GM23338 (cell line): ENCODE data around the gene SDHAF1. TPM values are rescaled to one million over a fixed set of nuclear protein-coding genes. Genes with fewer than 3 reads are reported as not detected.

Experiments
- ATAC-seq: fragments of 200-7000 bp; cut with Tn5 transposase; 3 replicates; pipeline ENCODE4 v1.9.1; 2020
- DNase-seq: peaks from one replicate; pipeline ENCODE4 v3.0.0-alpha.2; 2015; ENCODE audit warnings: low spot score
- H2AFZ ChIP-seq: fragments of 200-600 bp; sonication (generic); 2 replicates; pipeline ENCODE4 v1.8.0; 2016; ENCODE audit warnings: antibody characterized with exemption, mild to moderate bottlenecking, moderate library complexity
- H3F3A ChIP-seq: fragments of 200-600 bp; sonication (generic); replicated peaks from 2 replicates; pipeline ENCODE4 v1.8.0; 2017; ENCODE audit warnings: antibody characterized with exemption, mixed run types, low read depth
- H3K27ac ChIP-seq: fragments of 200-600 bp; sonication (generic); 2 replicates; pipeline ENCODE4 v1.6.1; 2016; ENCODE audit warnings: low read depth
- H3K27me3 ChIP-seq: fragments of 200-600 bp; sonication (generic); 2 replicates; pipeline ENCODE4 v1.8.0; 2016; ENCODE audit warnings: mild to moderate bottlenecking, mixed run types, moderate library complexity; ENCODE audit not compliant: insufficient read depth
- H3K36me3 ChIP-seq: fragments of 200-600 bp; sonication (generic); 2 replicates; pipeline ENCODE4 v1.8.0; 2016; ENCODE audit warnings: mild to moderate bottlenecking; ENCODE audit not compliant: insufficient read depth
- H3K4me1 ChIP-seq: fragments of 200-600 bp; sonication (generic); 2 replicates; pipeline ENCODE4 v1.8.0; 2016; ENCODE audit warnings: mild to moderate bottlenecking, moderate library complexity; ENCODE audit not compliant: insufficient read depth
- H3K4me2 ChIP-seq: fragments of 200-600 bp; sonication (generic); 2 replicates; pipeline ENCODE4 v1.7.1; 2017; ENCODE audit warnings: mixed run types
- H3K4me3 ChIP-seq: fragments of 200-600 bp; sonication (generic); 2 replicates; pipeline ENCODE4 v1.6.1; 2016; ENCODE audit warnings: mixed run types
- H3K79me2 ChIP-seq: fragments of 200-600 bp; sonication (generic); replicated peaks from 2 replicates; pipeline ENCODE4 v1.8.0; 2017; ENCODE audit warnings: mild to moderate bottlenecking; ENCODE audit not compliant: insufficient read depth
- H3K9me2 ChIP-seq: fragments of 200-600 bp; sonication (generic); 2 replicates; pipeline ENCODE4 v1.8.0; 2017; ENCODE audit not compliant: insufficient read depth
- H4K20me1 ChIP-seq: fragments of 200-600 bp; sonication (generic); replicated peaks from 2 replicates; pipeline ENCODE4 v1.8.0; 2017; ENCODE audit warnings: mild to moderate bottlenecking; ENCODE audit not compliant: insufficient read depth
- H3K27ac Mint-ChIP-seq: 2 replicates; pipeline ENCODE4 v1.8.0; 2020; ENCODE audit warnings: inconsistent platforms, mild to moderate bottlenecking, moderate library complexity, mixed read lengths
- H3K27me3 Mint-ChIP-seq: 3 replicates; pipeline ENCODE4 v1.8.0; 2022; ENCODE audit warnings: low read depth, mild to moderate bottlenecking, moderate library complexity, mixed read lengths, inconsistent platforms; ENCODE audit not compliant: insufficient read depth, poor library complexity
- H3K36me3 Mint-ChIP-seq: 3 replicates; pipeline ENCODE4 v1.8.0; 2021; ENCODE audit warnings: low read depth, mild to moderate bottlenecking, inconsistent platforms, moderate library complexity, mixed read lengths
- H3K4me1 Mint-ChIP-seq: 3 replicates; pipeline ENCODE4 v1.8.0; 2020; ENCODE audit warnings: mild to moderate bottlenecking, inconsistent platforms, mixed read lengths
- H3K4me3 Mint-ChIP-seq: 3 replicates; pipeline ENCODE4 v1.8.0; 2021; ENCODE audit warnings: moderate library complexity, mild to moderate bottlenecking, inconsistent platforms, mixed read lengths
- H3K9me3 Mint-ChIP-seq: 3 replicates; pipeline ENCODE4 v1.8.0; 2020; ENCODE audit warnings: moderate library complexity, mild to moderate bottlenecking, inconsistent platforms, mixed read lengths
- CREB1 ChIP-seq: fragments of 250-450 bp; sonication (Bioruptor Pico); IDR thresholded peaks from 2 replicates; pipeline ENCODE4 v1.5.0; 2020; ENCODE audit warnings: low read depth, mild to moderate bottlenecking, moderate library complexity
- EZH2 ChIP-seq: fragments of 200-600 bp; sonication (generic); IDR thresholded peaks from one replicate; pipeline ENCODE4 v1.8.0; 2017; ENCODE audit warnings: antibody characterized with exemption, mild to moderate bottlenecking, low read depth; ENCODE audit not compliant: unreplicated experiment
- STAT1 ChIP-seq: IDR thresholded peaks from one replicate; pipeline ENCODE4 v1.6.1; 2016; ENCODE audit warnings: antibody characterized with exemption; ENCODE audit not compliant: unreplicated experiment
- ZNF331 ChIP-seq: fragments of 250-450 bp; sonication (Bioruptor Pico); IDR thresholded peaks from 2 replicates; pipeline ENCODE4 v1.5.0; 2020; ENCODE audit warnings: low read depth, mild to moderate bottlenecking, moderate library complexity
- polyA plus RNA-seq: library from polyadenylated mRNA; unstranded; fragments of >200 nt; fragmentation: Nextera tagmentation; extraction: Ambion mirVana; gene quantifications from 2 replicates; pipeline ENCODE4 v1.2.1, GENCODE V29; 2016
- total RNA-seq: library from RNA; depleted of rRNA; stranded (reverse); fragments of >200 nt; shearing (Covaris generic); gene quantifications from 2 replicates; pipeline ENCODE4 v1.2.3, GENCODE V29; 2014
- TF ChIP-seq, protein P1 (sequence below): fragments of 250-450 bp; sonication (Bioruptor Pico); IDR thresholded peaks from 2 replicates; pipeline ENCODE4 v1.5.0; 2020; ENCODE audit warnings: mild to moderate bottlenecking, moderate library complexity
- TF ChIP-seq, protein P2 (sequence below): IDR thresholded peaks from one replicate; pipeline ENCODE4 v1.6.1; 2018; ENCODE audit warnings: antibody characterized with exemption; ENCODE audit not compliant: unreplicated experiment

Gene SDHAF1
- total and polyA plus RNA-seq, 2 experiments from 2014 or later = 19.9 to 55.9 TPM

DNA sequence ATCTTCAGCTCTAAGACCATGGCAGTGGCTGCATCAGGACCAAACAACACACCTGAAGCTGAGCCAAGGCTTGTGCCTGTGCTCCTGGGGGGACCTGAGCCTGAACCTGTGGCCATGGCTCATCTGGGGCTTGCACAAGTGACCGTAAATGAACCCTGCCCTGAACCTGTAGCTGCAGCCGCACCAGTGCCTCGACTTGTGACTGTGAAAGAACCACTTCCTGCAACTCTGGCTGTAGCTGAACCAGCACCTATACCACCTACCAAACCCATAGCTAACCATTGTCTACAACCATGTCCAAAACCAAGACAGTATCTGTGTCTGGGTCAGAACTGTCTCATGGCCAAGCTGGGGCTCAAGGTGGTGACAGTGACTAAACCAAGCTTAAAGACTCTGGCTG lies 28.2 kb upstream of the SDHAF1 start (continued):
- TF ChIP-seq, protein P1, sequence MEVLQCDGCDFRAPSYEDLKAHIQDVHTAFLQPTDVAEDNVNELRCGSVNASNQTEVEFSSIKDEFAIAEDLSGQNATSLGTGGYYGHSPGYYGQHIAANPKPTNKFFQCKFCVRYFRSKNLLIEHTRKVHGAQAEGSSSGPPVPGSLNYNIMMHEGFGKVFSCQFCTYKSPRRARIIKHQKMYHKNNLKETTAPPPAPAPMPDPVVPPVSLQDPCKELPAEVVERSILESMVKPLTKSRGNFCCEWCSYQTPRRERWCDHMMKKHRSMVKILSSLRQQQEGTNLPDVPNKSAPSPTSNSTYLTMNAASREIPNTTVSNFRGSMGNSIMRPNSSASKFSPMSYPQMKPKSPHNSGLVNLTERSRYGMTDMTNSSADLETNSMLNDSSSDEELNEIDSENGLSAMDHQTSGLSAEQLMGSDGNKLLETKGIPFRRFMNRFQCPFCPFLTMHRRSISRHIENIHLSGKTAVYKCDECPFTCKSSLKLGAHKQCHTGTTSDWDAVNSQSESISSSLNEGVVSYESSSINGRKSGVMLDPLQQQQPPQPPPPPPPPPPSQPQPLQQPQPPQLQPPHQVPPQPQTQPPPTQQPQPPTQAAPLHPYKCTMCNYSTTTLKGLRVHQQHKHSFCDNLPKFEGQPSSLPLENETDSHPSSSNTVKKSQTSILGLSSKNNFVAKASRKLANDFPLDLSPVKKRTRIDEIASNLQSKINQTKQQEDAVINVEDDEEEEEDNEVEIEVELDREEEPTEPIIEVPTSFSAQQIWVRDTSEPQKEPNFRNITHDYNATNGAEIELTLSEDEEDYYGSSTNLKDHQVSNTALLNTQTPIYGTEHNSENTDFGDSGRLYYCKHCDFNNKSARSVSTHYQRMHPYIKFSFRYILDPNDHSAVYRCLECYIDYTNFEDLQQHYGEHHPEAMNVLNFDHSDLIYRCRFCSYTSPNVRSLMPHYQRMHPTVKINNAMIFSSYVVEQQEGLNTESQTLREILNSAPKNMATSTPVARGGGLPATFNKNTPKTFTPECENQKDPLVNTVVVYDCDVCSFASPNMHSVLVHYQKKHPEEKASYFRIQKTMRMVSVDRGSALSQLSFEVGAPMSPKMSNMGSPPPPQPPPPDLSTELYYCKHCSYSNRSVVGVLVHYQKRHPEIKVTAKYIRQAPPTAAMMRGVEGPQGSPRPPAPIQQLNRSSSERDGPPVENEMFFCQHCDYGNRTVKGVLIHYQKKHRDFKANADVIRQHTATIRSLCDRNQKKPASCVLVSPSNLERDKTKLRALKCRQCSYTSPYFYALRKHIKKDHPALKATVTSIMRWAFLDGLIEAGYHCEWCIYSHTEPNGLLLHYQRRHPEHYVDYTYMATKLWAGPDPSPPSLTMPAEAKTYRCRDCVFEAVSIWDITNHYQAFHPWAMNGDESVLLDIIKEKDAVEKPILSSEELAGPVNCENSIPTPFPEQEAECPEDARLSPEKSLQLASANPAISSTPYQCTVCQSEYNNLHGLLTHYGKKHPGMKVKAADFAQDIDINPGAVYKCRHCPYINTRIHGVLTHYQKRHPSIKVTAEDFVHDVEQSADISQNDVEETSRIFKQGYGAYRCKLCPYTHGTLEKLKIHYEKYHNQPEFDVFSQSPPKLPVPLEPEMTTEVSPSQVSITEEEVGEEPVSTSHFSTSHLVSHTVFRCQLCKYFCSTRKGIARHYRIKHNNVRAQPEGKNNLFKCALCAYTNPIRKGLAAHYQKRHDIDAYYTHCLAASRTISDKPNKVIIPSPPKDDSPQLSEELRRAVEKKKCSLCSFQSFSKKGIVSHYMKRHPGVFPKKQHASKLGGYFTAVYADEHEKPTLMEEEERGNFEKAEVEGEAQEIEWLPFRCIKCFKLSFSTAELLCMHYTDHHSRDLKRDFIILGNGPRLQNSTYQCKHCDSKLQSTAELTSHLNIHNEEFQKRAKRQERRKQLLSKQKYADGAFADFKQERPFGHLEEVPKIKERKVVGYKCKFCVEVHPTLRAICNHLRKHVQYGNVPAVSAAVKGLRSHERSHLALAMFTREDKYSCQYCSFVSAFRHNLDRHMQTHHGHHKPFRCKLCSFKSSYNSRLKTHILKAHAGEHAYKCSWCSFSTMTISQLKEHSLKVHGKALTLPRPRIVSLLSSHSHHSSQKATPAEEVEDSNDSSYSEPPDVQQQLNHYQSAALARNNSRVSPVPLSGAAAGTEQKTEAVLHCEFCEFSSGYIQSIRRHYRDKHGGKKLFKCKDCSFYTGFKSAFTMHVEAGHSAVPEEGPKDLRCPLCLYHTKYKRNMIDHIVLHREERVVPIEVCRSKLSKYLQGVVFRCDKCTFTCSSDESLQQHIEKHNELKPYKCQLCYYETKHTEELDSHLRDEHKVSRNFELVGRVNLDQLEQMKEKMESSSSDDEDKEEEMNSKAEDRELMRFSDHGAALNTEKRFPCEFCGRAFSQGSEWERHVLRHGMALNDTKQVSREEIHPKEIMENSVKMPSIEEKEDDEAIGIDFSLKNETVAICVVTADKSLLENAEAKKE = no peak

DNA sequence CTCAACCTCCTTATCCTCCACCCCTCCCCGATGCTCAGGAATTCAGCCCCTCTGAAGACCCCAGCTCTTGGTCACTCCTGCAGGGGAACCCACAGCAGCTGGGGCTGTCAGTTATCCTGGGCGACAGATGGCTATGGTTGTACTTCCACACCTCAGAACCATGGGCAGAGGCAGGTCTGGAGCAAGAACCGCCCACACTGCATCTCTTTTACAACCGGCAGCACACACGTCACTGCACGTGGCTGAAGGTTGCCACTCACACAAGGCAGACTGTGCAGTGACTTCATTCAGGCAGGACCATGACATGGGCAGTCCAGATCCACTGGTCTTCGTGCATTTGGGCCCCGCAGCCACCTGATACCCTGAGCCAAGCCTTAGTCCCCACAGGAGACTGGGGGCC lies 21.5 kb upstream of the SDHAF1 start:
- Mint-ChIP-seq H3K4me3 (no peak overlapping the region), H3K9me3 (no peaks in the 10 kb centered on the region; the same call in 2 of the 3 replicates), H3K36me3 (no peaks in the 10 kb centered on the region), H3K4me1 (peaks cover 8% of the 10 kb centered on the region), H3K27ac (no peak overlapping the region), H3K27me3 (peaks cover 14% of the 10 kb centered on the region)
- no peak overlapping the region for H3K4me3 ChIP-seq
- ATAC-seq (no peak), DNase-seq (no peak)
- H3K36me3 ChIP-seq = no peaks in the 10 kb centered on the region
- peaks cover 5% of the 10 kb centered on the region; the same call in 1 of the 2 replicates for H3K4me1 ChIP-seq
- H2AFZ ChIP-seq = no peak overlapping the region
- H3F3A ChIP-seq = no peaks in the 10 kb centered on the region
- no peak overlapping the region for H3K27ac ChIP-seq
- H4K20me1 ChIP-seq = no peaks in the 10 kb centered on the region
- no peaks in the 10 kb centered on the region for H3K79me2 ChIP-seq
- H3K27me3 ChIP-seq = no peaks in the 10 kb centered on the region
- no peaks in the 10 kb centered on the region for H3K9me2 ChIP-seq
- no peak overlapping the region for H3K4me2 ChIP-seq
- TF ChIP-seq EZH2 = no peak
- TF ChIP-seq, protein P2, sequence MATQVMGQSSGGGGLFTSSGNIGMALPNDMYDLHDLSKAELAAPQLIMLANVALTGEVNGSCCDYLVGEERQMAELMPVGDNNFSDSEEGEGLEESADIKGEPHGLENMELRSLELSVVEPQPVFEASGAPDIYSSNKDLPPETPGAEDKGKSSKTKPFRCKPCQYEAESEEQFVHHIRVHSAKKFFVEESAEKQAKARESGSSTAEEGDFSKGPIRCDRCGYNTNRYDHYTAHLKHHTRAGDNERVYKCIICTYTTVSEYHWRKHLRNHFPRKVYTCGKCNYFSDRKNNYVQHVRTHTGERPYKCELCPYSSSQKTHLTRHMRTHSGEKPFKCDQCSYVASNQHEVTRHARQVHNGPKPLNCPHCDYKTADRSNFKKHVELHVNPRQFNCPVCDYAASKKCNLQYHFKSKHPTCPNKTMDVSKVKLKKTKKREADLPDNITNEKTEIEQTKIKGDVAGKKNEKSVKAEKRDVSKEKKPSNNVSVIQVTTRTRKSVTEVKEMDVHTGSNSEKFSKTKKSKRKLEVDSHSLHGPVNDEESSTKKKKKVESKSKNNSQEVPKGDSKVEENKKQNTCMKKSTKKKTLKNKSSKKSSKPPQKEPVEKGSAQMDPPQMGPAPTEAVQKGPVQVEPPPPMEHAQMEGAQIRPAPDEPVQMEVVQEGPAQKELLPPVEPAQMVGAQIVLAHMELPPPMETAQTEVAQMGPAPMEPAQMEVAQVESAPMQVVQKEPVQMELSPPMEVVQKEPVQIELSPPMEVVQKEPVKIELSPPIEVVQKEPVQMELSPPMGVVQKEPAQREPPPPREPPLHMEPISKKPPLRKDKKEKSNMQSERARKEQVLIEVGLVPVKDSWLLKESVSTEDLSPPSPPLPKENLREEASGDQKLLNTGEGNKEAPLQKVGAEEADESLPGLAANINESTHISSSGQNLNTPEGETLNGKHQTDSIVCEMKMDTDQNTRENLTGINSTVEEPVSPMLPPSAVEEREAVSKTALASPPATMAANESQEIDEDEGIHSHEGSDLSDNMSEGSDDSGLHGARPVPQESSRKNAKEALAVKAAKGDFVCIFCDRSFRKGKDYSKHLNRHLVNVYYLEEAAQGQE = peak; percentile 37
- TF ChIP-seq STAT1 = no peak
- no peak for TF ChIP-seq ZNF331 (CRISPR knock-in tag)
- TF ChIP-seq, protein P1 = no peak
- TF ChIP-seq CREB1 (CRISPR knock-in tag) = no peak
